ENCODE results near the gene BRCC3. TPM values are rescaled to one million over a fixed set of nuclear protein-coding genes. Genes with fewer than 3 reads are reported as not detected.

Gene BRCC3
- total and polyA plus RNA-seq, 10 of the 15 experiments (the other 5 are each of a cell fraction or from before 2014, with no cell fraction given) = 15.5 to 57.5 (median 35.6) TPM

GRCh38 chrX:155143959-155144548 is 72.7 kb downstream of the BRCC3 start (continued):
- TF ChIP-seq ZBTB4 (CRISPR knock-in tag; IDR thresholded peaks at IDR 0.05) (no peak), SUPT20H (IDR thresholded peaks at IDR 0.05; ENCODE audit: borderline replicate concordance, control insufficient read depth, low read depth, low read length) (no peak), SIX5 (IDR thresholded peaks at IDR 0.05; ENCODE audit: low read depth, low read length, severe bottlenecking) (no peak), NFIC (IDR thresholded peaks at IDR 0.05; ENCODE audit: low read depth, low read length) (no peak), TBL1XR1 (IDR thresholded peaks at IDR 0.05; ENCODE audit: low read depth, low read length) (no peak), EGR1 (IDR thresholded peaks at IDR 0.05; ENCODE audit: borderline replicate concordance in 1 of 2, low read depth in 2 of 2, low read length in 2 of 2) (no peak)

GRCh38 chrX:155144926-155145325 is 73.6 kb downstream of the BRCC3 start:
- FAIRE-seq (no peak), ATAC-seq (no peak), DNase-seq (ENCODE audit: low read depth, low spot score) (no peak)
- no peaks in the 10 kb centered on the region for H4K20me1 ChIP-seq (ENCODE audit: control insufficient read depth, insufficient read depth)
- no peaks in the 10 kb centered on the region for H3K36me3 ChIP-seq (ENCODE audit: control insufficient read depth in 2 of 2, insufficient read depth in 2 of 2, low read length in 1 of 2)
- POLR2A ChIA-PET = no interaction called here
- H2AFZ ChIP-seq (ENCODE audit: control insufficient read depth, low read depth, low read length) = no peak overlapping the region
- whole genome bisulfite sequencing (ENCODE audit: insufficient coverage, insufficient replicate concordance, low lambda C conversion rate, missing lambda C conversion rate) = 19% methylated on average over 4 of the region's 4 CpGs
- H3K4me3 ChIP-seq = no peak overlapping the region
- CTCF ChIA-PET = interaction anchor here (0.6 kb wide), 1 partner anchor 64 kb away, joined by 3 read pairs; no protein-coding TSS in a partner anchor
- RAD21 ChIA-PET (ENCODE audit: unreplicated experiment) = no interaction called here
- H3K4me2 ChIP-seq (ENCODE audit: control insufficient read depth, insufficient read depth) = no peak overlapping the region
- no peak overlapping the region for H3K27ac ChIP-seq (ENCODE audit: control insufficient read depth, insufficient read depth)
- in situ Hi-C loops (cut with MboI) = loop anchor here (10.0 kb wide), 1 partner anchor 230 kb away; no protein-coding TSS in a partner anchor
- BruUV-seq (replicated peaks) = no TSS peak
- H3K9ac ChIP-seq (ENCODE audit: control insufficient read depth, insufficient read depth, low read length) = no peak overlapping the region
- H3K79me2 ChIP-seq (ENCODE audit: control insufficient read depth, insufficient read depth, low read length) = no peaks in the 10 kb centered on the region
- intact Hi-C loops (cut with micrococcal nuclease; ENCODE audit: unreplicated experiment) = no loop called here
- H3K27me3 ChIP-seq (replicated peaks in 1 of 2; ENCODE audit: control insufficient read depth in 2 of 2, insufficient read depth in 2 of 2, low read length in 1 of 2) = no peaks in the 10 kb centered on the region
- no peaks in the 10 kb centered on the region for H3K9me3 ChIP-seq (replicated peaks; ENCODE audit: control insufficient read depth, insufficient read depth, low read length)
- SMC1A ChIA-PET (ENCODE audit: uncharacterized antibody, unreplicated experiment) = no interaction called here
- no peaks in the 10 kb centered on the region for H3K4me1 ChIP-seq (ENCODE audit: control insufficient read depth, insufficient read depth, low read length)
- TF ChIP-seq CEBPZ (IDR thresholded peaks at IDR 0.05; ENCODE audit: low read depth, low read length) (no peak), RELA (IDR thresholded peaks at IDR 0.05; ENCODE audit: borderline replicate concordance, partially characterized antibody) (no peak), KDM1A (IDR thresholded peaks at IDR 0.05; ENCODE audit: borderline replicate concordance) (no peak), ZBTB40 (IDR thresholded peaks at IDR 0.05; ENCODE audit: borderline replicate concordance) (no peak), CREM (IDR thresholded peaks at IDR 0.05; ENCODE audit: low read depth) (no peak), PAX8 (IDR thresholded peaks at IDR 0.05) (no peak)
